Skin epidermis (tissue), 12 donors: ENCODE results near the gene TLR5.
A peak's percentile ranks its signal among the peaks of the same experiment; 100 is the strongest.
"Not testable (repeated sequence)": the region's sequence is repeated elsewhere in the genome, so short reads cannot be mapped to it uniquely, and the experiment has no call there.

Experiments used
- H3K27ac ChIP-seq, 21 experiments: fragments of 200-600 bp; sonication (generic) in 11 of 21; one replicate each; pipeline ENCODE4 v1.5.0; 2020; ENCODE audit warnings: mild to moderate bottlenecking in 3 of 21, inconsistent platforms in 2 of 21, moderate library complexity in 2 of 21
- H3K4me3 ChIP-seq, 7 experiments: fragments of 200-600 bp; sonication (generic) in 2 of 7; one replicate each; pipeline ENCODE4 v1.5.0; 2020; ENCODE audit warnings: inconsistent platforms in 2 of 7, mild to moderate bottlenecking in 2 of 7, moderate library complexity in 1 of 7

TLR5 gene

DNA sequence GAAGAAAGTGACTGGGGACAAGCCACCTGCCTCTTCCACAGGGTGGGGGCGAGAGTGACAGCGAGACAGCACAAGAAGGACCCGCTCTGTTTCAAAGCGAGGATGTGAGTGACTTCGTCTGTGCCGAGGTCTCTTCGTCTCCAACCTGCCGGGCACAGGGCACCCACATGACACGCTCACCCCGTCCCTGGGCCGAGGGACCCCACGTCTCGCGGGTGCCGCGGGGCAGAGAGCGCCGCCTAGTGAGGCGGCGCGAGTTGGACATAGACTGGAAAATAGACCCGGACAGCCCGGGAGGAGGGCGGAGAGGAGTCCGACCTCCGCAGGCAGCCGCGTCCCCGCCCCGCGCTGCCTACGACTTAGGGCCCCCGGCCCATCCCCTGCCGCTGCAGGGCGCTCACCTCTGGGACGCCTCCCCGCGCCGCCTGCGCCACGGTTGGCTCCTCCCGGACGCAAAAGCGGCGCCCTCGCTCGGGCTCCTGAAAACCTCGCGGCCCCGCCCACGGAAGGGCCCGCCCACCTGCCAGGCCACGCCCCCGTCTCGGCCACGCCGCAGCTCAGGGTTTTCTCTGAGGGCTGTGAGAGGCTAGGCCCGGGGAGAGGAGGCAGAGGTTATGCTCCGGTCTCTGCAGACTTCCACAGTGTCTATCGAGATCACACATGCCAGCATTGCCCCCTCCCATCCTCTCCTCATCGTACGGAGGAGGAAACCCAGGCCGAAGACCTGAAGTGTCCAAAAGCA is at the start of gene TLR5:
Gene TLR5, minus strand, starts transcription at position 454 of the 742 bp plus-strand sequence. CDS start 30,217 bp downstream, outside the sequence.
- H3K27ac ChIP-seq, result peak within 1 kb of the TSS; percentile 11 to 83 (median 74)

DNA sequence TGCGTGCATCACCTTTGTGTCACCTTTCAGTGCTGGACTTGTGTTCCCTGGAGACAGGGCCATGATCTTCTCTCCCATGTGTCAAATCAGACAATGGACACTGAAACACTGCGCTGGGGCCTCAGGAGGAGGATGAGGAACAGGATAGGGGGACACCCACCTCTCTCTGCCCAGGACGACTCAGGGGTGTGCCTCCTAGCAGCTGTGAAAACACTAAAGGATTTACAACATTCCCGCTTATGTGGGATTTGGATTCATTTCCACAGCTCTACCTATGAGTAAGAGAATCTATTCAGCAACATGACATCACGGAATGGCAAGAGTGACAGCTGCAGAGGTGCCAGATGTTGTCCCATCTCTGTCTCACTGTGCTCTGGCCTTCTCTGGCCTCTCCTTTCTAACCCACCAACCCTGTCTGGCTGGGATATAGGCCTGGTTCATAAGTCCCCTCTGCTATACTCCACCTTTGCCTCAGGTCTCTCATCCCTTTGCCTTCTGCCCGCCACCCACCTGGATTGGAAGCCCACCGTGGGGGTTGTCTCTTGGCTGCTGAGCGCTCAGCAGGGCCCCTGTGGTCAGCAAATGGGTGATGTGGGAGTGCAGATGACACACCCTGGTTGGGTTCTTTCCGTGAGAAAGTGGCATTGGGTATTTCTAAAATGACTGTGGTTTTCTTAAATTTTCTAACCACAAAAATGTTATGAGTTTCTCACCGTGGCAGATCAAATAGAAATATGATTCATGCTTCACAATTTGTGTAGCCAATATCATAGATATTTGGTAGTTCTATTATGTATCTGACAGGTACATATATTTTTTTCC is 47.1 kb upstream of the TLR5 start:
- Histone ChIP-seq H3K4me3 (no peak overlapping the region), H3K27ac (no peak overlapping the region)

More for the DNA sequence above, at the start of gene TLR5:
- H3K4me3 ChIP-seq, result peak within 1 kb of the TSS; percentile 44 to 53 (median 47)

- Histone ChIP-seq H3K27ac (no peak overlapping the region), H3K4me3 (no peak overlapping the region)
Measured at GRCh38 chr1:223189525-223189902, 46.5 kb upstream of the TLR5 start.

- no peak overlapping the region for H3K27ac ChIP-seq
- no peak overlapping the region for H3K4me3 ChIP-seq
Measured at GRCh38 chr1:223188618-223189356, 45.7 kb upstream of the TLR5 start.

- Histone ChIP-seq H3K27ac (no peak overlapping the region), H3K4me3 (no peak overlapping the region)
Measured at GRCh38 chr1:223186800-223187199, 43.8 kb upstream of the TLR5 start.

DNA sequence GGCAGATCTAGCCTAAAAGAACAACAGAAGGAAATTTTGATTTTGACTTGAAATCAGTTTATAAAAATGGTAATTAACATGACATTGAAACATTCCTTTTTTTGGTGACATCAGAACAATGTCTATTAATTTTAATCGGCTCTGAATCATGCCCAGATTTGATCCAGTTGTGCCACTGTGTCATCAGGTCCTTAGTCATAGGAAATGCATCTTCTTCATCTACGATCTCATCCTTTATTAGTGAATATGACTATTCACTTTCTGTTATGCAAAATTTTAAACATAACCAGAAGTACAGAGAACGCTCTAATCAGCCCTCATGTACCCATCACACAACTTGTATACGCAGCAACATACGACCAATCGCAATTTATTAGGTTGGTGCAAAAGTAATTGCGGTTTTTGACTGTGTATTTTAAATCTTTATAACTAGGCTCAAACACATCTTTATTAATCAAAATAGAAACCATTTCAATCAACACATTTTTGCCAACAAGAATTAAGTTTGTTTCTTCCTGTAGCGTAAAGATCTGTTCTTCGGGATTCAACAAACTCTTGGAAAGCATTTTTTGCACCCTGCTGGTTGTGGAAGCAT is 40.3 kb upstream of the TLR5 start:
- H3K4me3 ChIP-seq, result no peak overlapping the region
- no peak overlapping the region for H3K27ac ChIP-seq

- no peak overlapping the region for H3K4me3 ChIP-seq
- H3K27ac ChIP-seq, result peak overlapping the region in 18 of 21 experiments; percentile 2 to 71 (median 48)
Measured at GRCh38 chr1:223180731-223181321, 37.8 kb upstream of the TLR5 start.

- Histone ChIP-seq H3K4me3 (no peak overlapping the region), H3K27ac (peak overlapping the region in 8 of 21 experiments; percentile 21 to 69 (median 47))
Measured at GRCh38 chr1:223179786-223180185, 36.7 kb upstream of the TLR5 start.

DNA sequence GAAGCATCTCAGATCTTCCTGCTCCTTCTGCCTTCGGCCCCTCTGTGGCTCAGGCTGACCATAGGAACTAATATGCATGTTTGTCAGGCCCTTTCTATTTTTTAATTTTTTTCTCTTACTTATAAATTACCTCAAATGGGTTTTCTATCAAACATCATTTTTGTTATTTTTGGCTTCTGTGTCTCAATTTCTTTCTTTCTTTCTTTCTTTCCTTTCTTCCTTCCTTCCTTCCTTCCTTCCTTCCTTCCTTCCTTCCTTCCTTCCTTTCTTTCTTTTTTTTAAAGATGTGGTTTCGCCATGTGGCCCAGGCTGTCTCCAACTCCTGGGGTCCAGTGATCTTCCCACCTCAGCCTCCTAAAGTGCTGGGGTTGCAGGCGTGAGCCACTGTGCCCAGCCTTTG is 36.2 kb upstream of the TLR5 start:
- H3K27ac ChIP-seq, result peak overlapping the region in 1 of 21 experiments; percentile 33
- H3K4me3 ChIP-seq, result no peak overlapping the region

DNA sequence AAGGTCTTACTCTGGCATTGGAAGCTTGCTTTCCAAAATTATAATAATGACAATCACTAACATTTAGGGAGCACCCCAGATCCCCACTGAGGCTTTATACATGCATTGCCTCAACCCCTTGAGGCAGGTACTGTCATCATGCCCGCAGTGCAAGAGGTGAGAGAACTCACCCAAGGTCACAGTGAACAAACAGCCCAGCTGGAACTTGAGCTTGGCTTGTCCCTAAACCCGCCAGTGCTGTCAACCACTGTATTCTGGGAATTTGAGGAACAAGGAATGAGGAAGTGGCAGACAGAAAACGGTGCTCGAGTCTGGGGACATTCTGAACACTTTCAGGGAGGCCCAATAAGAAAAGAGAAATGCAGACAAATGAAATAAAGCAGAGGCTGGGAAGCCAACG is 34.6 kb upstream of the TLR5 start:
- H3K27ac ChIP-seq, result peak overlapping the region in 11 of 21 experiments; percentile 1 to 76 (median 34)
- H3K4me3 ChIP-seq, result no peak overlapping the region

DNA sequence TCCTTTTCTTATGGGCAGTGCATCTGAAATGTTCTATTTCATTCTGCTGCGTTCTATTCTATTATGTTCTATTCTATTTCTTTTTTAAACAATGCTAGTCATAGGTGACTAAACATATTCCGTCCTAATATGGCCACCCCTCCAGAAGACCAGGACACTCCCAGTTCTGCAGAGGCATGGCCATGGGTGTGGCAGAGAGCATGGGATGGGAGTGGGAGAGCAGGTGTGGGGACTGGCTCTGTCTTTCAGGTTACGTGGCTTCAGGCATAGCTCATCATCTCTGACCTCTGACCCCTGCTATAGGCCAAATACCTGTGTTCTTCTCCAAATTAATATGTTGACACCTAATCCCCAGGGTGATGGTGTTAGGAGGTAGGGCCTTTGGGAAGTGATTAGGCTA is 33.4 kb upstream of the TLR5 start:
- no peak overlapping the region for H3K4me3 ChIP-seq
- H3K27ac ChIP-seq, result peak overlapping the region in 6 of 21 experiments; percentile 42 to 73 (median 54)

DNA sequence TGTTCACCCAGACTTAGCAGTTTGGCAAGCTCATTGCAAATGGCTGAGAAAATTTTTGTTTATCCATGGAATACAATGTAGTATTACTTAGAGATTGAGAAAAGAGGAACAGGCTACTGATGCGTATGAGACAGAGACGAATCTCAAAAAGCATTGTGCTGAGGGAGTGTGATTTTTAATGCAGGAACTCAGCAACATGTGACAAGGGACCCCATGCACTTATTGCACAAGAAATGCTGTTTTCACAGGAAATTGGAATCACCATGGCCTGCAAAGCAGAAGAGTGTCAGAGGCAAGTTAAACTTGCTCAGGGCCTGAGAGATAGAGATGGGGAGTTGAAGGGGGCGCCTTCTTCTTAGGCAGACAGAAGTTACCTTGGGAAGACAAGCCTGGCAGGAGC is 32.6 kb upstream of the TLR5 start:
- Histone ChIP-seq H3K27ac (peak overlapping the region in 10 of 21 experiments; percentile 6 to 75 (median 52)), H3K4me3 (no peak overlapping the region)

DNA sequence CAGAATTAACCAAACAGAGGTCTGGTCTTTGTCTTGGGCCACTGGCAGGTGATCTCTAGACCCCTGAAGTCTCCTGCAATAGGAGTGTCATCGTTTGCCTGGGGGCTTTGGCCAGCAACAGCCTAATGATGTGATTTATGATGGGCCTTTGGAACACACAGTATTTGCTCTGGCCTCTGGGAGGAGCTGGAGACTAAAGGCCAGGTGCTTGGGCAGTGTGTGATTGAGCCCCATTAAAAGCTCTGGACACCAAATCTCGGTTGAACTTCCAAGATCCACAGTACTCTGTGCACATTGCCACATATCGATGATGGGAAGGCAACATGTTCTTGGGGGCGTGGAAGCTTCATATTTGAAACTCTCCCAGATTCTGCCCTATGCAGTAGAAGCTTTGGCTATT is 32.0 kb upstream of the TLR5 start:
- Histone ChIP-seq H3K27ac (peak overlapping the region in 9 of 21 experiments; percentile 26 to 75 (median 51)), H3K4me3 (no peak overlapping the region)

- not testable (repeated sequence) for H3K4me3 ChIP-seq, H3K27ac ChIP-seq
Measured at GRCh38 chr1:223169458-223169857, 26.4 kb upstream of the TLR5 start.

DNA sequence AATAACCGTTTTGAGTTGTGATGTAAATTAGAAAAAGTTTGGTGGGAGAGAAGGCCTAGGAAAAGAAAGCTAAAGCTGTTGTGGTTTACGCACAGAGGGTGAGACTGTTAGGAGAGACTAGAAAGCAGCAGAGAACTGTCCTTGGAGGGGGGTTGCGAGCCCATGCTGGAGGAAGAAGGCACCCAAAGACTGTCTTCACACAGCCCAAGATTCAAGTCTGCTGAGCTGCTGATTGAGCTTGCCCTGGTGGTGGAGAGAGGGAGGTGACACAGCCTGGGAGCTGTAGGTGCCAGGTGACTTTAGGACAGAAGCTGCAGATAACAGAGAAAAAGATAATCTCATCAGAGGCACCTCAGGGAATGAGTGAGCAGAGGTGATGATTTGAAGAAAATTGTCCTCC is 18.3 kb upstream of the TLR5 start:
- Histone ChIP-seq H3K27ac (no peak overlapping the region), H3K4me3 (no peak overlapping the region)

GRCh38 chr1:223156343-223156742 is 13.3 kb upstream of the TLR5 start:
- Histone ChIP-seq H3K27ac (no peak overlapping the region), H3K4me3 (no peak overlapping the region)

- Histone ChIP-seq H3K4me3 (no peak overlapping the region), H3K27ac (no peak overlapping the region)
Measured at GRCh38 chr1:223155153-223155552, 12.1 kb upstream of the TLR5 start.

DNA sequence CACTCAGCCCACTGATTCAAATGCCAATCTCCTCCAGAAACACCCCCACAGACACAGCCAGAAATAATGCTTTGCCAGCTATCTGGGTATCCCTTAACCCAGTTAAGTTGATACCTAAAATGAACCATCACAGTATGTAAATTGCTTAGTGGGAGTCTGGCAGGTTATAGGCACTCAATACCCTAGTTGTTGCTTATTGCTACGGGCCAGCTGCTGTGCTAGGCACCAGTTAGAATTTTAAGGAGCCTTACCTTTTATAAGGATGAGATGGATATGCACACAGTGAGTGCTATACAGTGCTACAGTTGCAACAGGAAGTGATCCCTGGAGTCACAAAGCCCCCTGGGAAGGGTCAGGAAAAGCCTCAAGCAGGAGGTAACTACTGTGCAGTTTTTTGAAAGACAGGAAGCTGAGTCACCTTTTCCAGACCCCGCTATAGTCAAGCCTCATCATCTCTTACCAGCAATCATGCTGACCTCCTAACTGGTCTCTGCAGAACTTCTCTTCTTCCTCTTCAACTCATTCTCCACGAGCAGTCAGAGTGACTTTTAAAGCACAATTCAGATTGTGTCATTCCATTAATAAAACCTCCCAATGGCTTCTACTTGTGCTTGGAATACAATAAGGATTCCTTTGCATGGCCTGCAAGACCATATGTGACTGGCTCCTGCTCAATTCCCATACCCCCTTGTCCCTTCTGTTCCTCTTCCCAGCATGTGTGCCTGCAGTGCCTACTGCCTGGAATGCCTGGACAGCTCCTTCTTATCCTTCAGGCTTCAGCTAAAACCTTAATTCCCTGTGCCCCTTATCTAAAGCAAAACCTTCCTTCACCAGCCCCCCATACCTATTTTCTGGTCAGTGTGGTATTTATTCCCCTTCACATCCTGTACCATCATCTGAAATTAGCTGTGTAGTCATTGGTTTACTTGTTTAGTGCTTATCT is 10.4 kb upstream of the TLR5 start:
- no peak overlapping the region for H3K4me3 ChIP-seq
- H3K27ac ChIP-seq, result no peak overlapping the region
